ENCODE results near the gene CPSF3.
"Not testable (repeated sequence)": the region's sequence is repeated elsewhere in the genome, so short reads cannot be mapped to it uniquely, and the experiment has no call there.

Gene CPSF3

DNA sequence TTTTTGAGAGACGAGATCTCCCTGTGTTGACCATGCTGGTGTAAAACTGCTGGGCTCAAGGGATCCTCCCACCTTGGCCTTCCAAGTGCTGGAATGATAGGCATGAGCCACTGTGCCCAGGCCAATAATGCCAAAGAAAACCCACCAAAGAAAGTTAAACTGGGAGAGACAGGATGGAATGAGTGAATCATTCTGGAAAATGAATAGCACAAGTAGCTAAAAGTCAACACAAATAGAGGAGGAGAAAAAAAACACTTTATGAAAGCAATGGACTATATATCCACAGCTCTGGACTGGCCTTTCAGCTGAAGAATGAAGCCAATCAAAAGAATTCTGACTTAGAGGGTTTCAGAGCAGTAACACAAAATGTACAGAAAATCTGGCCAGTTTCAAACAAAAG lies 74.8 kb downstream of the CPSF3 start:
- DNase-seq (ENCODE audit: low read depth in 2 of 2, low spot score in 1 of 2) = no peak

GRCh38 chr2:9508931-9509330 lies 85.5 kb downstream of the CPSF3 start:
- no peak for DNase-seq (ENCODE audit: low read depth in 2 of 2, low spot score in 1 of 2)

DNA sequence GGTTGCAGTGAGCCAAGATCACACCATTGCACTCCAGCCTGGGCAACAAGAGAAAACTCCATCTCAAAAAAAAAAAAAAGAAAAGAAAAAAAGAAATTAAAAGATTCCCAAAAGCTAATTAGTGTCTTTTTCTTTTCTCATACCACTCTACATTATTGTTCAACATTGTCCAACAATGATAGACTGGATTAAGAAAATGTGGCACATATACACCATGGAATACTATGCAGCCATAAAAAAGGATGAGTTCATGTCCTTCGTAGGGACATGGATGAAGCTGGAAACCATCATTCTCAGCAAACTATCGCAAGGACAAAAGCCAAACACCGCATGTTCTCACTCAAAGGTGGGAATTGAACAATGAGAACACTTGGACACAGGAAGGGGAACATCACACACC lies 90.5 kb downstream of the CPSF3 start:
- not testable (repeated sequence) for DNase-seq (ENCODE audit: low read depth in 2 of 2, low spot score in 1 of 2)

DNA sequence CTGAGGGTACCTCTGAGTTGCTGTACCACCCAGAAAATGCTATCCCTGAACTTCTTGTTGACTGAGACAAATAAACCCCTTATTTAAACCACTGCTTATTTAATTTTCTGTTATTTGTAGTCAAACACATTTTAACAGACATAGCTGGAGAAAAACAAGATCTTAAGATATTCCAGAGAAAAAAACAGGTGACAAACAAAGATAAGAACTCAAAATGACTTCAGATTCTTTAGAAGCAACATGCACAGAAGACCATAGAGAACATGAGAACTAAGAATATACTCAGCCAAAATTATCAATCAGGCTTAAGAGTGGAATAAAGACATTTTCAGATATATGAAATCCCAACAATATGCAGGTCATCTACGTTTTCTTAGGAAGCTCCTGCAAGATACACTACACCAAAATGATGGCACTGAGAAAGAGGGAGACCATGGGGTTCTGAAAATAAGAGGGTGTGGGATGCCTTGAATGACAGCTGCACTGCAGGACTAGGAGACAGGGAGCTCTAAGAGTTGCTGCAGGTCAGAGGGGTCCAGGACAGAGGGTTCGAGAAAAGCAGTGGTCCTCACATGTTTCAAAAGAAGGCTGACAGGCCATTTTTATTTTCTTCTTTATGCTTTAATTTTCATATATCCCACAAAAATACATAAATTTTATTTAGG lies 93.8 kb downstream of the CPSF3 start:
- DNase-seq (ENCODE audit: low read depth in 2 of 2, low spot score in 1 of 2) = no peak

- DNase-seq (ENCODE audit: low read depth in 2 of 2, low spot score in 1 of 2) = no peak
These were observed 94.7 kb downstream of the CPSF3 start for GRCh38 chr2:9518163-9518562.

GRCh38 chr2:9518780-9519179 lies 95.3 kb downstream of the CPSF3 start:
- DNase-seq (ENCODE audit: low read depth in 2 of 2, low spot score in 1 of 2) = no peak

DNA sequence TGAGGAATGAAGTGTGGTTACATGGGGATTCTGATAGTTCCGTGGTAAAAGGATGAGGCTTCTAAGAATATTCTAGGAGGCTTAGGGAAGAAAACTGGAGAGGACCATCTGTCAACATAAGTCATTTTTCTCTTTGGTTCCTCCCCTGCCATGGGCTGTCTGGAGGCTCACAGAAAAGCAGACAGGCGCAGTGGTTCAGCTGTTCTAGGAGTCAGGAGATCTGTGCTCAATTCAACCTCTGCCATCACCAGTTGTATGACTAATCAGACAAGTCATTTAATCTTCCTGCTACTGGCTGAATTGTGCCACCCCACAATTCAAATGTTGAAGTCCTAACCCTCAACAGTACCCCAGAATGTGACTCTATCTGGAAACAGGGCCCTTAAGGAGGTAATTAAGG lies 95.8 kb downstream of the CPSF3 start:
- no peak for DNase-seq (ENCODE audit: low read depth in 2 of 2, low spot score in 1 of 2)

All from stimulated activated CD8-positive, alpha-beta memory T cell treated with anti-CD3 and anti-CD28 coated beads, Interleukin-4, amount 100 ng/mL, for 4 hours (primary cell).